ENCODE results near the gene RIMBP2.

DNA sequence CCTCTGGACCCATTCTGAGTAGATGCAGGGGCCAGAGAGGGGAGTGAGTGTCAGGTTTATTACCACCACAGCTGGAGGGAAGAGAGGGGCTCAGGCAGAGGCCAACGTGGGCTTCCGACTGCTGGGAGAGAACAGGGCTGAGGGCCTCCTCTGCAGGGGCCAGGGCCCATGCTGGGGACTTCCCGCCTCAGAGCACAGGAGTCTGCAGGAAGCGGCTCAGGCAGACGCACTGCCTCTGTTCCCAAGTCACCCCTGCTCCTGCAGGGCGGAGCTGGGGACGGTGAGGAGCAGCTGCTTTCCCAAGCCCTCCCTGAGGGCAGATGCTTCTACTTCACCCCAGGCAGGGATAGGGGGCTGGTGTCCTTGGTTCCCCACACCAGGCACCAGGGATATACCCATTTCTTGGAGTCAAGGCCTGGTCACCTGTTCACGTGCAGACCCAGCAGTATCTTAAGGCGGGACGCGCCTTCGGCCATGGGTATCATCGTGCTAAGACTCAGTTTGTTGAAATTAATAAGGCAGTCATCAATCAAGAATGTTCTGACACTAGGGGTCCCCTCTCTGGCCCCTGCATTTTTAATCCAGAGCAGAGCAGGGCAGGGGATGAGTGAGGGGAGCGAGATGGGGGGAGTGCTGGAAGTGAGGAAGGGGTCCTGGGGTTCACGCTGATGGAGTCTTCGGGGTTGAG is 278.4 kb downstream of the RIMBP2 start:
- TF ChIP-seq, protein P1, sequence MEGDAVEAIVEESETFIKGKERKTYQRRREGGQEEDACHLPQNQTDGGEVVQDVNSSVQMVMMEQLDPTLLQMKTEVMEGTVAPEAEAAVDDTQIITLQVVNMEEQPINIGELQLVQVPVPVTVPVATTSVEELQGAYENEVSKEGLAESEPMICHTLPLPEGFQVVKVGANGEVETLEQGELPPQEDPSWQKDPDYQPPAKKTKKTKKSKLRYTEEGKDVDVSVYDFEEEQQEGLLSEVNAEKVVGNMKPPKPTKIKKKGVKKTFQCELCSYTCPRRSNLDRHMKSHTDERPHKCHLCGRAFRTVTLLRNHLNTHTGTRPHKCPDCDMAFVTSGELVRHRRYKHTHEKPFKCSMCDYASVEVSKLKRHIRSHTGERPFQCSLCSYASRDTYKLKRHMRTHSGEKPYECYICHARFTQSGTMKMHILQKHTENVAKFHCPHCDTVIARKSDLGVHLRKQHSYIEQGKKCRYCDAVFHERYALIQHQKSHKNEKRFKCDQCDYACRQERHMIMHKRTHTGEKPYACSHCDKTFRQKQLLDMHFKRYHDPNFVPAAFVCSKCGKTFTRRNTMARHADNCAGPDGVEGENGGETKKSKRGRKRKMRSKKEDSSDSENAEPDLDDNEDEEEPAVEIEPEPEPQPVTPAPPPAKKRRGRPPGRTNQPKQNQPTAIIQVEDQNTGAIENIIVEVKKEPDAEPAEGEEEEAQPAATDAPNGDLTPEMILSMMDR (conservative IDR thresholded peaks at IDR 0.05; ENCODE audit: low read depth, low read length) = no peak
- no peak for TF ChIP-seq EZH2 (IDR thresholded peaks at IDR 0.05; ENCODE audit: borderline replicate concordance, low read depth, low read length, poor library complexity, severe bottlenecking)
